Stimulated activated CD4-positive, alpha-beta T cell treated with anti-CD3 and anti-CD28 coated beads, Interleukin-2, amount 100 ng/mL, for 48 hours (primary cell): ENCODE results near the gene FAM171A1.
A peak's percentile ranks its signal among the peaks of the same experiment; 100 is the strongest.
"Not testable (repeated sequence)": the region's sequence is repeated elsewhere in the genome, so short reads cannot be mapped to it uniquely, and the experiment has no call there.

Experiments
- DNase-seq, 2 donors: peaks; one replicate each; pipeline ENCODE4 v3.0.0-alpha.2; 2020

The FAM171A1 gene

GRCh38 chr10:15370856-15371701 lies at the start of gene FAM171A1:
Gene FAM171A1, minus strand, starts transcription at chr10:15371289. Its CDS starts 237 bp downstream, at chr10:15371052.
- peak; percentile 36 to 59 for DNase-seq

DNA sequence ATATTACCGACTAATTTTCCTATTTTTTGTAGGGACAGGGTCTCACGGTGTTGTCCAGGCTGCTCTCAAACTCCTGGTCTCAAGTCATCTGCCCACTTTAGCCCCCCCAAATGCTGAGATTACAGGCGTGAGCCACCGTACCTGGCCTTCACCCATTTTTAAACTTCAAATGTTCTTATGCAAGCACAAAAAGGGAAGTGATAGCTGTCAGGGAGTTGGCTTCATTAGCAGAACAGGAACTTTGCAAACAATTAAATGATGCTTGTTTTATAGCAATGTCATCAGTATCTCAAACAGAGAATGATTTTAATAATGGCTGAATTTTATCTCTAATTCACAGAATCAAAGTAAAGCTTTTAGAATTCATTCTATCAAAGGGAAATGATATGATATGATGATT lies 49.8 kb upstream of the FAM171A1 start:
- no peak for DNase-seq

- DNase-seq, result peak; percentile 16 to 30
Observed at GRCh38 chr10:15419279-15419874, 48.3 kb upstream of the FAM171A1 start.

GRCh38 chr10:15416034-15416433 lies 44.9 kb upstream of the FAM171A1 start:
- no peak for DNase-seq

DNA sequence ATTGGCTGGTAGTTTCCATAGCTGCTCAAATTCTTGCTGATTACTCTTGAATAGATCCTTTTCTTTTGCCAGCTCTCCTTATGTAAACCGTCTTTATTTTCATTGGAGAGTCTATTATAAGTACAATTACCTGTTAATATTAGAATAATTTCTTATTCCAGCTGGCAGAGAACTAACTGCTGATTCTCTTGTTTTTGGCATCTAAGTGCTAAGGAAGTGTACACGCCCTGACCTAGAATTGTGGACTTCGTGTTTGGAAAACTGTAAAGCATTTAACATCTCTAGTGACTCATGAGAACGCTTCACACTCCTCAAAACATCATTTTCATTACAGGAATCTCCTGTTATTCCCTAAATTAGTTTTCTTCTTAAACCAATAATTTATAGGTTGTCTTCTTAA lies 39.9 kb upstream of the FAM171A1 start:
- DNase-seq, result no peak

DNA sequence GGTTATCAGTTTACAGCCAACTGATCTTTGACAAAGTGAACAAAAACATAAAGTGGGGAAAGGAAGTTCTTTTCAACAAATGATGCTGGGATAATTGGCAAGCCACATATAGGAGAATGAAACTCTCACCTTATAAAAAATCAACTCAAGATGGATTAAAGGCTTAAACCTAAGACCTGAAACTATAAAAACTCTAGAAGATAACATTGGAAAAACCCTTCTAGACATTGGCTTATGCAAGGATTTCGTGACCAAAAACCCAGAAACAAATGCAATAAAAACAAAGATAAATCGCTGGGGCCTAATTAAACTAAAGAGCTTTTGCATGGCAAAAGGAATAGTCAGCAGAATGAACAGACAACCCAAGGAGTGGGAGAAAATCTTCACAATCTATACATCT lies 38.3 kb upstream of the FAM171A1 start:
- not testable (repeated sequence) for DNase-seq

DNA sequence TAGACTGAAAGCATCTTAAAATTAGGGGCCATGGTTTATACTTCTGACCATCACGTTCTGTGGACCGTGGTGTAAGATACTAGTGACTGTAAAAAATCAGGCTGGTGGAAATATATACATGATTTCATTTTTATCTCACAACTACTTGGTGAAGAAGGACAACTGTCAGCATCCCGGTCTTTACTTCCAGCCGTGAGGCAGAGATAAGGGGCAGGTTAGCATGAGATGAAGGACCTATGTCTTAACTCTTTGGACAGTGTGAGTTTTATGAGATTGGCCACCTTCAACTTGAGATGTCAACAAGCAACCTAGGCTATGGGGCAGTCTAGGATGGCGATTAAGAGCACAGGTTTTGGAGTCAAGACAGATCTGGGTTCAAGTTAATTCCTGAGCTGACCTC lies 37.5 kb upstream of the FAM171A1 start:
- DNase-seq, result no peak

GRCh38 chr10:15405319-15405718 lies 34.2 kb upstream of the FAM171A1 start:
- no peak for DNase-seq

- DNase-seq, result no peak
Observed at GRCh38 chr10:15401382-15401781, 30.3 kb upstream of the FAM171A1 start.

DNA sequence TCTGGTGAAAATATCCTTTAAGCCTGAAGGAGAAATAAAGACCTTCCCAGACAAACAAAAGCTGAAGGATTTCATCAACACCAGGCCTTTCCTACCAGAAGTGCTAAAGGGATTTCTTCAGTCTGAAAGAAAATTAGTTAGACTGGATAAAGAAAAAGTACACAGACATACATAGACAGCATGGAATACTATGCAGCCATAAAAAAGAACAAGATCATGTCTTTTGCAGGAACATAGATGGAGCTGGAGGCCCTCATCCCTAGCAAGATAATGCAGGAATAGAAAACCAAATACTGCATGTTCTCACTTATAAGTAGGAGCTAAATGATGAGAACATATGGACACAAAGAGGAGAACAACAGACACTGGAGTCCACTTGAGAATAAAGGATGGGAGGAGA lies 29.4 kb upstream of the FAM171A1 start:
- DNase-seq, result not testable (repeated sequence)

GRCh38 chr10:15399060-15399661 lies 28.1 kb upstream of the FAM171A1 start:
- DNase-seq, result no peak

- no peak for DNase-seq
Observed at GRCh38 chr10:15395935-15396334, 24.8 kb upstream of the FAM171A1 start.

GRCh38 chr10:15393139-15393825 lies 22.2 kb upstream of the FAM171A1 start:
- no peak for DNase-seq

- no peak for DNase-seq
Observed at GRCh38 chr10:15391491-15391890, 20.4 kb upstream of the FAM171A1 start.

DNA sequence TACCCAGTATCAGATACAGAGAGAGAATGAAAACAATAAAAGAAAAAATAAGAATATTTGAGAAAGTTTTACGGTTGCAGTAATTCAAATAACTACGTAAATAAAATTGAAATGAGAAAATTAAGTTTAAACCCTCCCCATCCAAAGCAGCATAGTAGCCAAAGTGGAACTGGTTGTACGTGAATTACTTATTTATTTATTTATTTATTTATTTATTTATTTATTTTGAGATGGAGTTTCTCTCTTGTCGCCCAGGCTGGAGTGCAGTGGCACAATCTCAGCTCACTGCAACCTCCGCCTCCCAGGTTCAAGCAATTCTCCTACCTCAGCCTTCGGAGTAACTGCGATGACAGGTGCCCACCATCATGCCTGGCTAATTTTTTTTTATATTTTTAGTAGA lies 17.1 kb upstream of the FAM171A1 start:
- not testable (repeated sequence) for DNase-seq

DNA sequence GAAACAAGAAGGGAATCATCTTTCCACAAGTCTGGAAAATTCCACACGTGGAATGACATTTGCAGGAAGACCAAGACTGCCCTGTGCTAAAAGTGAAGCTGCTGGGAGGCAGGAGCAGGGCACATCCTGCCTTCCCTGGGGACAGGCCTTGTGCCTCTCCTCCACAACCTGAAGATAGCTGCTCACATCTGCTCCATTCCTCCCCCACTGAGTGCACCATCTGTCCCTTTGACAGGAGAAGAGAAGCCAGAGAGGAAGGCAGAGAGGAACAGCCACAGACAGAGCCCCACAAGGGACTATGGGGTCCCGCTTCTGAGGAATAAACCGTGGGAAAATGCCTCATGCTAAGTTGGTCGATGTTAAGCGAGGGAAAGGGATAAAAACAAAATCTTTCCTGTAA lies 15.9 kb upstream of the FAM171A1 start:
- DNase-seq, result no peak

- no peak for DNase-seq
Observed at GRCh38 chr10:15385552-15386455, 14.7 kb upstream of the FAM171A1 start.

GRCh38 chr10:15381420-15381819 lies 10.3 kb upstream of the FAM171A1 start:
- DNase-seq, result no peak

GRCh38 chr10:15379078-15379477 lies 8.0 kb upstream of the FAM171A1 start:
- no peak for DNase-seq

DNA sequence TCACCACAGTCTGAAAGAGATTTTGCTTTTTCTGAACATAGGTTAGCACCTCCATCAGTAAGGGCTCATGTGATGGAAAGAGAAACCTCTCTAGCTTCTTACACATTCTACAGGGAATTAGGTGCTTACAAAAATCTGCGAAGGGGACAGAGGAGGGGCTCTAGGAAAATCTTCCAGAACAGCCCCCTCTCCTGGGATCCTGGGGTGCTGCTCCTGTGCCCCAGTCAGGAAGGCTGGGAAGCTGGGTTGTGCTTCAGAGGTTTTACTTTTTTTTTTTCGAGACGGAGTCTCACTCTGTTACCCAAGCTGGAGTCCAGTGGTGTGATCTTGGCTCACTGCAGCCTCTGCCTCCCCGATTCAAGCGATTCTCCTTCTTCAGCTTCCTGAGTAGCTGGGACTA lies 7.5 kb upstream of the FAM171A1 start:
- no peak for DNase-seq

DNA sequence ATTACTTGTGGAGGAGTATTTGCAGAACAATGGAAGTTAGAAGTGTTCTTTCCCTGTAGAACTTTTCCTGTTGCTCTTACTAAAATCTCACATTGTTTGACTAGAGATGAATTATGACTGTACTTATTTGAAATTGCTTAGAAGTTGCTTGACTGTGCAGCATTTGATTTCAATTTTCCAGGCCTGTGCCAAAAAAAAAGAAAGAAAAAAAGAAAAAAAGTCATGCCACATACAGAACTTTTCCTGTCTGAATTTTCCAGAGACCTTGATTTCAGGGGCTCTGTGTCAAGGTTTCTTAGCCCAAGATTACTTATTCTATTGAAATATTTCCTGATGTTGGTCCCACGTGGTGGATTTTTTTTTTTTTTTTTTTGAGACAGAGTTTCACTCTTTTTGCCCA lies 3.5 kb upstream of the FAM171A1 start:
- DNase-seq, result no peak

GRCh38 chr10:15374156-15374555 lies 3.1 kb upstream of the FAM171A1 start:
- DNase-seq, result no peak
